ENCODE data around the gene DRC1. TPM values are rescaled to one million over a fixed set of nuclear protein-coding genes. Genes with fewer than 3 reads are reported as not detected.

The DRC1 gene
- total and polyA plus RNA-seq, 2 of the 4 experiments (the other 2 are of a cell fraction) = 0.18 TPM; not detected in 1

GRCh38 chr2:26449278-26450030 is 47.7 kb downstream of the DRC1 start:
- Histone ChIP-seq H4K20me1 (ENCODE audit: insufficient read depth, low read length) (no peaks in the 10 kb centered on the region), H3K4me1 (ENCODE audit: control insufficient read depth, insufficient read depth, low read length) (no peaks in the 10 kb centered on the region), H3K23ac (ENCODE audit: low read depth, low read length) (no peak overlapping the region), H3K9me1 (ENCODE audit: insufficient read depth, low read length) (no peaks in the 10 kb centered on the region), H2BK15ac (ENCODE audit: low read depth, low read length) (no peak overlapping the region), H4K5ac (ENCODE audit: low read depth, low read length) (no peak overlapping the region), H3K79me1 (ENCODE audit: low read depth in 1 of 2, low read length in 2 of 2) (no peaks in the 10 kb centered on the region), H2BK20ac (ENCODE audit: low read depth, low read length) (no peak overlapping the region), H3K27ac (ENCODE audit: insufficient read depth, low read length) (no peak overlapping the region), H3K9ac (ENCODE audit: low read depth, low read length) (no peak overlapping the region), H3K14ac (replicated peaks; ENCODE audit: low read depth, low read length) (no peak overlapping the region), H2BK5ac (ENCODE audit: low read depth, low read length, poor library complexity, severe bottlenecking) (no peak overlapping the region), H2AFZ (replicated peaks; ENCODE audit: low read length, poor library complexity) (no peak overlapping the region), H3K36me3 (ENCODE audit: control insufficient read depth, insufficient read depth, low read length) (no peaks in the 10 kb centered on the region), H4K91ac (ENCODE audit: insufficient read depth, low read depth, low read length) (no peak overlapping the region), H3K56ac (ENCODE audit: extremely low read depth, insufficient read depth, low read length) (no peak overlapping the region), H3K4ac (ENCODE audit: low read depth, low read length) (no peak overlapping the region), H4K8ac (ENCODE audit: low read depth in 2 of 2, low read length in 2 of 2) (no peak overlapping the region), H3K4me3 (ENCODE audit: insufficient read depth, low read depth, low read length) (no peak overlapping the region), H3K9me3 (ENCODE audit: control insufficient read depth, insufficient read depth, low read length) (no peaks in the 10 kb centered on the region), H2AK9ac (replicated peaks; ENCODE audit: low read depth, low read length, poor library complexity) (no peak overlapping the region), H3K18ac (ENCODE audit: low read depth, low read length) (no peak overlapping the region), H3K27me3 (ENCODE audit: control insufficient read depth, insufficient read depth, low read length) (peaks cover 37% of the 10 kb centered on the region), H3K4me2 (ENCODE audit: low read depth, low read length) (no peak overlapping the region), H2AK5ac (ENCODE audit: low read depth, low read length) (no peak overlapping the region), H2BK120ac (ENCODE audit: low read depth, low read length) (no peak overlapping the region)
- in situ Hi-C loops (cut with MboI; ENCODE audit: low sequenced_read_pairs) (no loop called here), intact Hi-C loops (cut with micrococcal nuclease) (no loop called here), dilution Hi-C loops (cut with HindIII; ENCODE audit: low sequenced_read_pairs, unreplicated experiment) (no loop called here)
- no TSS peak for BruUV-seq (replicated peaks)
- ChIA-PET POLR2A (ENCODE audit: unreplicated experiment) (no interaction called here), CTCF (no interaction called here)
- WGBS, 2 experiments (ENCODE audit: extremely low coverage in 2 of 2, insufficient read length in 1 of 2) = 67% methylated on average over 4 of the region's 10 CpGs; no CpG with 5 or more reads in 1 of the 2 experiments
- ATAC-seq (ENCODE audit: low read depth) (no peak), DNase-seq (no peak)
- no peak for TF ChIP-seq CHD1 (IDR thresholded peaks at IDR 0.05; ENCODE audit: low read depth, low read length)
- no peak for TF ChIP-seq CEBPB (IDR thresholded peaks at IDR 0.05; ENCODE audit: low read depth, low read length)
- TF ChIP-seq MAFK (IDR thresholded peaks at IDR 0.05; ENCODE audit: low read depth, low read length) = no peak
- no peak for TF ChIP-seq RAD21 (IDR thresholded peaks at IDR 0.05; ENCODE audit: low read length)
- TF ChIP-seq BHLHE40 (IDR thresholded peaks at IDR 0.05; ENCODE audit: low read depth, low read length) = no peak
- TF ChIP-seq RFX5 (IDR thresholded peaks at IDR 0.05; ENCODE audit: low read depth, low read length) = no peak
- TF ChIP-seq ELK1 (IDR thresholded peaks at IDR 0.05; ENCODE audit: borderline replicate concordance, low read depth, low read length) = no peak
- no peak for TF ChIP-seq CTCF (conservative IDR thresholded peaks at IDR 0.05; ENCODE audit: low read depth, low read length)
- TF ChIP-seq RCOR1 (IDR thresholded peaks at IDR 0.05; ENCODE audit: insufficient replicate concordance, low read length) = no peak
- TF ChIP-seq FOS (IDR thresholded peaks at IDR 0.05; ENCODE audit: low read depth, low read length) = no peak
- no peak for TF ChIP-seq POLR2A (IDR thresholded peaks at IDR 0.05; ENCODE audit: low read depth, low read length)
- TF ChIP-seq NFE2L2 (IDR thresholded peaks at IDR 0.05; ENCODE audit: low read depth, low read length) = no peak
- TF ChIP-seq, protein P1, sequence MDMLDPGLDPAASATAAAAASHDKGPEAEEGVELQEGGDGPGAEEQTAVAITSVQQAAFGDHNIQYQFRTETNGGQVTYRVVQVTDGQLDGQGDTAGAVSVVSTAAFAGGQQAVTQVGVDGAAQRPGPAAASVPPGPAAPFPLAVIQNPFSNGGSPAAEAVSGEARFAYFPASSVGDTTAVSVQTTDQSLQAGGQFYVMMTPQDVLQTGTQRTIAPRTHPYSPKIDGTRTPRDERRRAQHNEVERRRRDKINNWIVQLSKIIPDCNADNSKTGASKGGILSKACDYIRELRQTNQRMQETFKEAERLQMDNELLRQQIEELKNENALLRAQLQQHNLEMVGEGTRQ (IDR thresholded peaks at IDR 0.05; ENCODE audit: low read depth, low read length) = no peak
- TF ChIP-seq SMC3 (IDR thresholded peaks at IDR 0.05; ENCODE audit: low read depth, low read length) = no peak
- no peak for TF ChIP-seq MXI1 (IDR thresholded peaks at IDR 0.05; ENCODE audit: borderline replicate concordance, low read depth, low read length)
- no peak for TF ChIP-seq MAZ (IDR thresholded peaks at IDR 0.05; ENCODE audit: borderline replicate concordance, low read depth, low read length)
